ENCODE results near the gene TMEM201.
"Not testable (repeated sequence)": the region's sequence is repeated elsewhere in the genome, so short reads cannot be mapped to it uniquely, and the experiment has no call there.

The TMEM201 gene

DNA sequence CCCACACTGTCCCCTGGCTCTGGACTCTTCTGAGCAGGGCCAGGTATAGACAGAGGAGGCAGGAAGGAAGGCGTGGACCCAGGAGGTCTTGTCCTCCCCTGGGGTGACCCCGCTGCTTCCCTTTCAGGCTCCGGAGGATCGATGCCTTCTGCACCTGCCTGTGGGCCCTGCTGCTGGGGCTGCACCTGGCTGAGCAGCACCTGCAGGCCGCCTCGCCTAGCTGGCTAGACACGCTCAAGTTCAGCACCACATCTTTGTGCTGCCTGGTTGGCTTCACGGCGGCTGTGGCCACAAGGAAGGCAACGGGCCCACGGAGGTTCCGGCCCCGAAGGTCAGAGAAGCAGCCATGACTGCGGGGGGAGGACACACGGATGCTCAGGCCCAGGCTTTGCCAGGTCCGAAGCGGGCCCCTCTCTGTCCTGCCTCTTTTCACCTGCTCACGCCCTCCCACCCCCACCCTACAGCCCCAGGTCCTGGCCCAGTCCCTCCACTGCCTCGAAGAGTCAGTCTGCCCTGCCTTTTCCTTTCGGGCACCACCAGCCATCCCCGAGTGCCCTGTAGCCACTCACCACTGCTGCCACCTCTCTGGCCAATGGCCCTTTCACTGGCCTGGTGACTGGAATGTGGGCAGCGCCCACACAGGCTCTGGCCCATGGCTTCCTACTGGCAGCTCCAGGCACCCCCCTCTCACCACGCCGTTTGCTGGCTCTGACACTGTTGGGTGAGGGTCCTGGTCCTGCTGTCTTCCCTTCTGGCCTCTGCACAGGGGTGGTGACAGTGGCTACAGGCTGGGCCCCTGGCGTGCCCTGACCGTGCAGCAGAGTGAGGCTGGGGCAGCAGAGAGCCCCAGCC is 13.5 kb downstream of the TMEM201 start:
- no peak for DNase-seq

DNA sequence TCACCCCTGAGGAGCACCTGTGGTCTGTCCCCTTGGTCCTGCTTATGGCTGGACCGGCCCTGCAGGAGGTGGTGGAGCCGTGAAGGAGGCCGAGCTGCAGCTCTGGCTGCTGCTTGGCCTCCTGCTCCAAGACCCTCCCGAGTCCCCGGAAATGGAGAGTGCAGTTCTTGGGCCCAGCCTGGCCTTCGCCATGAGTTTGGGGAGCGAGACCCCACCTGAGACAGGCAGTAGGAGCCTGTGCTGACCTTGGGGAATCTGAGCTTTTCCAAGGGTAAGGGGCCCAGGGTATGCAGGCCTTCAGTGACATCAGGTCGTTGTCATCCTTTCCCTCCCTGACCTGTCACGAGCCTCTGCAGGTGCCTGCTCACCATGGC is 14.1 kb downstream of the TMEM201 start:
- DNase-seq: no peak

DNA sequence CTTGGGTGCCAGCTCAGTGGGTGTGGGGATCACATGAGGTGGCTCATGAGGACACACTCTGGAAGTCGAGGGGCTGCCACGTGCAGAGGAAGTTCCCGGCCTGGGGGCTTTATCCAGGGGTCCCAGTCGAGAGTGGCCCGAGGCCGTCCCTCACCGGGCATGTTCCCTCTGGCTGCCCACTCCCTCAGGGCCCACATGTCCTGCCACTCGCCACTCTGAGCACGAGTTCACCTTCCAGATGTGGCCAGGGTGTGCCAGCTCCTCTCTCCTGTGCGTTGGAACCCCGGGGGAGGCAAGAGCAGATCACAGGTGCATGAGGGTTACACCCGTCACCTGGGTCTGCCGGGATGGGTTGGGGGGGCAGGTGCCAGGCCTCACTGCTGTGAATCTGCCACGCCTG is 14.6 kb downstream of the TMEM201 start:
- no peak for DNase-seq

DNA sequence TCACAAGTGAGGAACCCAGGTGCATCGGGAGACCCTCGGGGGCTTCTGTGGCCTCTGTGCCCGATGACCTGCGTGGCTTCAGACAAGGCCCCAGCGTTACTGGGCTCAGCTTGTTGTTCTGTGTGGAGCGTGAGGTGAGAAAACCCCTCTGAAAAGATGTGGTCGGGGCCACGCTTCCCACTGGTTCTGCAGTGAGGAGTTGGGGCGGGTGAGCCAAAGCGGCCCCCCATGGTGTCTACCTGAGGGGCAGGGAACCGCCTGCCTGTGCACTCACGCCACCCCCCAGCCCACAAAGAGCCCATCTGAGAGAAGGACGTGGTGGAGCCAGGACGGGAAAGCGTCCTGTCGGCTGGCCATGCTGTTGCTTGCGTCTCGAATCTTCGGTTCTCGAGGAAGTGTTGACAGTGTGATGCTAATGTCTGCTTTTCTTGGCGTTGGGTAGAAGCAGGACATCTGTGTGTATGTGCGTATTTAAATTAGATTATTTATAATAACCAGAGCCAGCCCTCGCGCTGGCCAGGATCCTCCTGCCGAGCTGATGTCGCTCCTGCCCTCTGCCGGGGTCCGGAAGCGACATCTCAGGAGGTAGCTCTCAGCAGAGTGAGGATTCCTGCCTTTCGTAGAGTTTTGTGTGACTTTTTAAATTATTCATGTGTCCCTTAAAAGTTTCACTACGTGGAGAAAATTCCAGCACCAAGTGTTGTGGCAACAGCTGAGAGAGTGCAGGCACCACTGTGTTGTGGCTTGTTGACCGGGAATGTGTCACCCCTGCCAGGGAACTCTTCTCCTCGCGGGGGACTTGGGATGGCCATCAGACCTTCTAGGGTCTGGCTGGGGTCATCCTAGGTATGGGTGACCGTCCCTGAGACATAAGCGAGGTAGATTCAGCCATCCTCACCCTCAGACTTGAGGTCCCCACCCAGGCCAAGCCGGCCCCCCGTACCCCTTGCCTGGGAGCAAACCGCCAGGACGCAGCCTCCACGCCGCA is 15.3 kb downstream of the TMEM201 start:
- DNase-seq: no peak

DNA sequence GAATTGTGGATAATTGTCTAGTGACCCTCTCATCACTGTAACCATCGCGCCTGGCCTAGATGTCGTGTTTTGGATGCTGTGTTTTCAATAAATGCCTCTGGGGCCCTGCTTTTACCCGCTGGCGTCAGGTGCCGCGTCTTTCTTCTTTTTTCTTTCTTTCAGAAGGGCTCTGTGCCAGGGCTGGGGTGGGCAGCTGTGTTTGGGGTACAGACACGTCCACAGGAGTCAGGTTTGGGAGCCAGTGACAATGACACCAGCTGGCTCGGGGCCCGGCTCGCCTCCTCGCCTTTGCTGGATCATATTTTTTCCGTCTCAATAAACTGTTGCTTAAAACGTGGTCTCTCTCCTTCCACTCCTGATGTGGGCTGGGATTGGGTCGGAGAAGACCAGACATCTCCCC is 16.1 kb downstream of the TMEM201 start:
- DNase-seq: no peak

DNA sequence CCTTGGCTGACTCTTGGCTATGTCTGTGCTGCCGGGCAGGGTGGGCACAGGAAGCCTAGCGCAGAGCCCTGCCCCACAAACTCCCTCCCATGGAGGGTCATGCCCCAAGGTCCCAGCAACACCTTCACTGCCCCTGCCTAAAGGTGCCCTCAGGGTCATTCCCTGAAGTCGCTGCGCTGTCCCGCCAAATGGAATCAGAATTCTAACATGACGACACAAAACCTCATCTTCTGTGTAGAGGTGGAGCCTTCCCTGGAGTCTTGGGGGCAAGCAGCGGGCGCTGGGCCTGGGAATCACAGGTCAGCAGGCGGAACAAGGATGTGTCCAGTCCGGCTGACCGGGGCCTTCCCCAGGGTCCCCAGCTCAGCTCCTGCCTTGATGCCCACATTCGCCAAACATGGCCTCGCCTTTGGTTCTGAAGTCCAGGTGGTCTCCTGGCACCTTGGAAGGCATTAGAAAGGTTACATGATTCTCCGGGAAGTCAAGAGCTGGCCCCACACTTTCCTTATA is 17.3 kb downstream of the TMEM201 start:
- DNase-seq: no peak

DNA sequence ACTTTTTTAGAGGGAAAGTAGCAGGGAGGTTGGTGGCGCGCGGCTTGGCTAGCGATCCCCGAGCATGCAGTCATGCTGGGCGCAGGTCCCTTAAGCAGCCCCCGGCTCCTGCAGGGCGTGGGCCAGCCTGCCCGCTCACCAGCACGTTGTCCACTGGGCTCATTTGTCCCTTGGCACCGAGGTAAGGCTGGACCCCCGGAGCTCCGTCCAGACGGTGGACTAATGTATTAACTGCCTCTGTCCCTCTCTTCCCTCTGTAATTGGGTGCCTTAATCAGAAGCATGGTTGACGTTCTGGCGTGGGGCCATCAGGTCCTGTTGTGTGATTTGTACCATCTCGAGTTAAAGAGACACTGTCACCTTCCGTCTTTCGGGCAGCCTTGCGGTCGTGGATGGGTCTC is 17.7 kb downstream of the TMEM201 start:
- no peak for DNase-seq

DNA sequence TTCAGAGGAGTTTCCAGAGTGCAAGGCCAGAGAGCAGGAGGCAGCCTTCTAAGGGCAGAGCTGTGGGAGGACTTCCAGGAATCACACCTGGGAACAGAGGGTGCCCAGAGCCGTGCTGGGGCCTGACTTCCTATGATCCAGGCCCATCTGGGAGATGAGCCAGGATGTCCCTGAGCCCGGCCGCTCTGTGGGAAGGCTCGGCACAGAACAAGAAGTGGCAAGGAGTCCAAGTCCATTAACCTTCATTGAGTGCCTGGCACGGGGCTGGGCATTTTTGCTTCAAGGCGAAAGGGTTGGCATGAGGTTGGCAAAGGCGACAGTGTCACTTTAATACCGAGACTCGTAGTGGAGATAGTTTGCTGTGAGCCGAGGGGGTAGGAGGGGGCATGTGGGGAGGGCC is 18.2 kb downstream of the TMEM201 start:
- DNase-seq: no peak

DNA sequence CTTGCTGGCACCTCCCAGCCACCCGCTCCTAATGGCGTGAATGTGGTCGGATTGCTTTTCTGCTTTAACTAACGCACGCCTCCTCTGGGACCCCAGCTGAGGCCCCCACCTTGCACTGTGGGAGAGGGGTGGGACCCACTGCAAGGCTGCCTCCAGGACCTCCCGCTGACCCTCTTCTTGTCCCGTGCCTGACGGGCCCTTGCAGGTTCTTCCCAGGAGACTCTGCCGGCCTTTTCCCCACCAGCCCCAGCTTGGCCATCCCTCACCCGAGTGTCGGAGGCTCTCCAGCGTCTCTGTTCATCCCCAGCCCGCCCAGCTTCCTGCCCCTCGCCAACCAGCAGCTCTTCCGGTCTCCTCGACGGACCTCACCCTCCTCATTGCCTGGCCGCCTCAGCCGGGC is 18.6 kb downstream of the TMEM201 start:
- DNase-seq: no peak

DNA sequence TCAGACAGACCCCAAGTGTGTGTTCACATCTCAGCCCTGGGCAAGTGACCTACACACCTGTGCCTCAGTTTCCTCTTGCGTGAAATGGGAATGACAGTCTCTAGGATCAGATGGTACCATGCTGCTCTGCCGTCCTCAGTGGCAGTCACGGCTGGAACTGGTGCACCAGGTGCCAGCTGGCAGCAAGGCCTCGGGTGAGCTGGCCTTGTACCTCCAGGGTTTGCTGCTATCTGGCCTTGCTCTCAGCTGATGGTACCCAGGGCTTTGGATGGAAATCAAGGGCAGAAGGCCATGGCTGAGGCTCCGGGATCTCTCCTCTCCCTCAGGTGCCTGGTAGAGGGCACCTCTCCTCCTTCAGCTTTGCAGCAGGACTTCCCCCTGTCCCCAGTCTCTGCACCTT is 21.3 kb downstream of the TMEM201 start:
- no peak for DNase-seq

DNA sequence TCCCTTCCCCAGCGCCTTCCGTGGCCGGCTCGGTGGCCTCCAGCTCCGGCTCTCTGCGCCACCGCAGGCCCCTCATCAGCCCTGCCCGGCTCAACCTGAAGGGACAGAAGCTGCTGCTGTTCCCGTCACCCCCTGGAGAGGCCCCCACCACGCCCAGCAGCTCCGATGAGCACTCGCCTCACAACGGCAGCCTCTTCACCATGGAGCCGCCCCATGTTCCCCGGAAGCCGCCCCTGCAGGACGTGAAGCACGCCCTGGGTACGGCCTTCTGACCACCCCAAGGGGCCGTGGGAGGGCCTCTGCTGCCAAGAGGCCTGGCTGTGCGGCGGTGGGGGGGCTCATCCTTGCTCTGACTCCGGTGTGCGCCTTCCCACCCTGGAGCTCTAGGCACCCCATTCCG is 21.8 kb downstream of the TMEM201 start:
- DNase-seq: no peak

DNA sequence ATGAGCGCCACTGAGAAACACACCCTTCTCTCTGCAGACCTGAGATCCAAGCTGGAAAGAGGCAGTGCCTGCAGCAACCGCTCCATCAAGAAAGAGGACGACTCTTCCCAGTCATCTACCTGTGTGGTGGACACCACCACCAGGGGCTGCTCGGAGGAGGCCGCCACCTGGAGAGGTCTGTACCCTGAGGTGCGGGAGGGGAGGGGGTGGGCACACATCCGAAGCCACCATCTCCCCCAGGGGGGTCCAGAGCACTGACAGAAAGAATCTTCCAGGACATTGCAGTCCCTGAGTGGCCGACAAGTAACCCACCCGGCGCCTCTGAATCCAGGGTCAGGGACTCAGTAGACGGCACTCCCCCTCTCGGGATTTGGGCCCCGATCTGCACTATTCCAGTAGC is 23.0 kb downstream of the TMEM201 start:
- no peak for DNase-seq

DNA sequence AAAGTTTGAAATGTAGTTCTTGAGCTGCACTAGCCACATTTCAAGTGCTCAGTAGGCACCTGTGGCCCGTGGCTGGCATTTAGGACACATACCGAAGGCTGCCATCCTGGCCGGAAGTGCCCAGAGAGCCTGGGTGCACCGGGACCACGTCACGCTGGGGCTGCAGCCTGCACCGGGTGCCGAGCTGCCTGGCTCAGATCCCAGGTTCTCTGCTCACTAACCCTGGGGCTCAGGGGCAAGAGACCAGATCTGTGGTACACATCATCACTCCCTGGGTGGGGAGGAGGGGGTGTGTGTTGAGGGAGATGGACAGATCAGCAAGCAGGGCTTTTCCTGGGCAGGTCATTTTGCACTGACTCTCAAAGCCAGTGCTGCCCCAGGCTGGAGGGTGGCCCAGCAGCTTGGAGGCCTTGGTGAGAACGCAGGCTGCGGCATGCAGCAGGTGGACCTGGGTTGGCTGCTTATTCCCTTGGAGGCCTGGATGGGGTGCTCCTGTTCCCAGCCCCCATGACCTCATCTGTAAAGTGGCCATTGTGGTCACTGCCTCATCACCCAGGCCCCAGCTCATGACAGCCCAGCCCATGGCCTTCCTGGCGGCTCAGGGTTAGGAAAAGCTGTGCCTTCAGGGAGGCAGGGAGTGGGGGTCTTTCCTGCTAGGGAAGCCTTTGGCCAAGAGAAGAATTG is 23.6 kb downstream of the TMEM201 start:
- DNase-seq: no peak

DNA sequence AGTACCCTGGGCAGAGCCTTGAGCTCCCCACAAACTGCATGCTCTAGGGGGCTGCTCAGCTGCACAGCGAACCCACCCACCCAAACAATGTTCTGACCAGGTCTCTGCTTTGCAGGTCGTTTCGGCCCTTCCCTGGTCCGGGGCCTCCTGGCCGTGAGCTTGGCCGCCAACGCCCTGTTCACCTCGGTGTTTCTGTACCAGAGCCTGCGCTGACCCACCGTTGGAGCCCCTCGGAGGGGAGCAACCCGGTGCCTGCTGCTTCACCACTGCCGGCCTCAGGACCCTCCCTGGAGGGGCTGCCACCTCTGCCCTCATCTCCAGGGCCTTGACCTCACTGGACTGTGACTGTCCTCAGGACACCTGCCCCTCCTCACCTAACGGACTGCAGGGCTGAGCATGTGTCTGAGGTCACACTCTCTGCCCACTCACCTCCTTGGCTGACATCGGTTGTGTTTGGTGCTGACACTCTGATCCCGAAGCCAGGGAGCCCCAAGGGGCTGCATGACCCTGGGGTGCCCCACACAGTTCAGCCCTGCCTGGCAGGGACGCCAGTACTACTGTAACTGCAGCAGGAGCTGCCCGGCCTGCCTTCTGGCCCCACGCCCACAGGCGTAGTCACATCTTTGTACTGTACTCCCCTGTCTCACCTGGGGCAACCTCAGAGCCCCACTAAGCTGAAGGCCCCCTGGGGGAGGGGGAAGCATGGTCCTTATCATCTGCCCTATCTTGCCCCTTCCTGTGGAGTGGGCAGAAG is 24.3 kb downstream of the TMEM201 start:
- no peak for DNase-seq

DNA sequence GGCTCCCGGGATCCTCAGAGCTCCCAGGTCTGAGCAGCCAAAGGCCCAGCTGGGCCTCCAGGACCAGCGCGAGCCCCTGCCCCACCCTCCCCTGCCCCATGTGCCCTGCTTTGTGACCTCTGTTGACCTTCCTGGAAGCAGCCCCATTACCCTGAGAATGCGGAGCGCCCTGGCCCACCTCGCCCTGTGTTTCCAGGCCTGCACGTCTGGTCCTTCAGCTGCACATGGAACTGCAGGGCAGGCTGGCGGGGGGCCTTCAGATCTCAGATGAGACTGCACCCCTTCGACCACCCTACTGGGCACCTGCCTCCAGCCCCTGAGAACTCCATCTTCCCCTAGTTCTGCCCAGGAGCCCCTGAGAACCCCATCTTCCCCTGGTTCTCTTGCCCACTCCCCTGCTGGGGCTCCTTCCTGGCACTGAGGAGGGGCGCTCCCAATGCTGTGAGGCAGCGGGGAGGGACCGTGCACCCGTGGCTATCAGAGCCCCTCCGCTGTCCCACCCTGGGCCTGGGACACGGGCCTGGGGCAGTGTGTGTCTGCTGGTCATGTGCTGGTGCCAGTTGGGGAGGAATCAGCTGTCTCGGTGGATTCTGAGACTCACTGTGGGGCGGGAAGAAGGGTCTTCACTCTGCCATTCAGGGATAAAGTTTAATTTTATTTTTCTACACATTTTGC is 25.1 kb downstream of the TMEM201 start:
- DNase-seq: no peak

DNA sequence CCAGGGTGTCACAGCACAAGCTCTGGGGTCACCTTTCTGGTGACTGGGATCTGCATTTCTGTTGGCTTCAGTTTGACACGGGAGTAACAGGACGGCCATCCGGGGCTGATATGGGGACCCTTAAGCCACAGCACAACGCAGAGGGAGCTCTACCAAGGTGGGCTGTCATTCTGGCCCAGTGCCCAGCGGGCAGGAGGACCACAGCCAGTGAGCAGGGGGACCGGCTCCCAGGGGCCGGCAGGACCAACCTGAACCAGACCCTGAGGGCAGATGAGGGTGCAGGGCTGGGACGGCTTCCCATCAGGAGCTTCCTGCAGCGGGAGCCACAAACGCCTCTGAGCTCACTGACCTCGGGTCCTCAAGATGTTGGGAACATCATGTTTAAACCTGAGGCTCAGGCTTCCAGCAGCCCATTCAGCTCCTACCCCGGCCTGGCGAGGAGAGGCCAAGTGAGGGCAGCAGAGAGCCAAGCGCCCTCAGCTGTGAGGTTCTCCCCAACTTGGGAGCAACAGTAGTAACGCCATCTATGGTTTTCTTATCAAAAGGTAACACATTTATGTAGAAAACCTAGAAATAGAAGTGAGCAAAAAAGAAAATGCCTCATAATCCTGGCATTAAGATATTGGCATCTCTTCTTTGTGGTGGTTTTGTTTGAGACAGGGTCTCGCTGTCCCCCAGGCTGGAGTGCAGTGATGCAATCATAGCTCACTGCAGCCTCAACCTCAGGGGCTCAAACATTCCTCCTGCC is 26.8 kb downstream of the TMEM201 start:
- DNase-seq: peak; percentile 46

DNA sequence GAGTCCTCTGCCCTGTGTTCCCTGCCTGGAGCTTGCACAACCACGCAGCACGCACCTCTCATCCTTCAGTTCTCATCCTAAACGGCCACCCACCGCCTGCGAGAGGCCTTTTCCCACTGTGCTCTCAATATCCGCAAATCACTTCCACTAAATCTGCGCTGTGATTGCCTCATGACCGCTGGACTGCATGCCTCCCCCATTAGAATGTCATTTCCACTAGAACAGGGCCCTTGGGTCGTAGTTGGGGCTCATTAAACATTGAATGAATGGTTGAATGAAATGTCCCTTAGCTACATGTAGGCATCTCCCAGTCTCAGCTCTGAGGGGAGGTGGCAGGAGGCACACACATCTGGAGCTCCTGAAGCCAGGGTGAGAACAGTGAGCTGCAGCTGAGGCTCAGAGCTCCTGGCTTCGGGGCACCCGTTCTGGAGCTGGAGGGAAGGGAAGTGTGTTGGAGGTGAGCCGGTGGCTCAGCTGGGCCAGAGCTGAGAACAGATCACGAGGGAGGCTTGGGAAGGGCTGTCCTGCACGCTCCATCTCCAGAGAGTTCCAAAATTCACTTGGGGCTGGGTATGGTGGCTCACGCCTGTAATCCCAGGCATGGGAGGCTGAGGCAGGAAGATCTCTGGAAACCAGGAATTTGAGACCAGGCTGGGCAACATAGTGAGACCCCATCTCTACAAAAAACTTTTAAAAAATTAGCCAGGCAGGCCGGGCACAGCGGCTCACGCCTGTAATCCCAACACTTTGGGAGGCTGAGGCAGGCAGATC is 30.4 kb downstream of the TMEM201 start:
- peak; percentile 63 for DNase-seq

DNA sequence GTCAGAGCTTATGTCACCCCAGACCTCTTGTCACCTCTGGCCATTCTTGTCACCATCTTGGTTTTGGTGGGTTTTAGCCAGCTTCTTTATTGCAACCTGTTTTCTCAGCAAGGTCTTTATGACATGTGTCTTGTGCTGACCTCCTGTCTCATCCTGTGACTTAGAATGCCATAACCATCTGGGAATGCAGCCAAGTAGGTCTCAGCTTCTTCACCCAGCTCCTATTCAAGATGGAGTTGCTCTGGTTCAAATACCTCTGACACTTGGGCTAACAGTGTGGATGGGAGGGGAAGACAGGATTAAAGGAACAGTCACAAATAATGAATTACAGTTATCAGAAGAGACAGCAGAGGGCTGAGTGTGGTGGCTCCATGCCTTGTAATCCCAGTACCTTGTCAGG is 32.3 kb downstream of the TMEM201 start:
- no peak for DNase-seq

DNA sequence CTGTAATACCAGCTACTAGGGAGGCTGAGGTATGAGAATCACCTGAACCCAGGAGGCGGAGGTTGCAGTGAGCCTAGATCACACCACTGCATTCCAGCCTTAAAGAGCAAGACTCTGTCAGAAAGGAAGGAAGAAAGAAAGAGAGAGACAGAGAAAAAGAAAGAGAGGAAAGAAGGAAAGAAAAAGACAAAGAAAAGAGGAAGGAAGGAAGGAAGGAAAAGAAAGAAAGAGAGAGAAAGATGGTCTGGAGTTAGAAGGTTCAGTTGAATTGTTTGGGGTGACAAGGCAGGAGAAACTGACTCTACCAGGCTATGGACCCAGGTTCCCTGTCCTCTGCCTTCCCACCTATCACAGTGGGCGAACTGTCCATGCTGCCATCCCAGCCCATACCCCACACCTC is 35.4 kb downstream of the TMEM201 start:
- DNase-seq: no peak

DNA sequence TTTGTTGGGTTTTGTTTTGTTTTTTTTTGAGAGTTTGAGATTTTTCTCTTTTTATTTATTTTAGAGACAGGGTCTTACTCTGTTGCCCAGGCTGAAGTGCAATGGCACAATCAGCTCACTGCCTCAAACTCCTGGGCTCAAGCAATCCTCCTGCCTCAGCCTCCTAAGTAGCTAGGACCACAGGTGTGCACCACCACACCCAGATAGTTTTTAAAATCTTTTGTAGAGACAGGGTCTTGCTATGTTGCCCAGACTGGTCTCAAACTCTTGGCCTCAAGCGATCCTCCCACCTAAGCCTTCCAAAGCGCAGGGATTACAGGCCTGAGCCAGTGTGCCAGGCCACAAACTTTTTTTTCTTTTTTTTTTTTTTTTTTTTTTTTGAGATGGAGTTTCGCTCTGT is 36.3 kb downstream of the TMEM201 start:
- not testable (repeated sequence) for DNase-seq

All from eye (tissue), 1 donor.